Endometrial microvascular endothelial cells (primary cell): ENCODE data around the gene ARHGAP26. TPM values are rescaled to one million over a fixed set of nuclear protein-coding genes. Genes with fewer than 3 reads are reported as not detected.
"Not testable (repeated sequence)": the region's sequence is repeated elsewhere in the genome, so short reads cannot be mapped to it uniquely, and the experiment has no call there.

Experiments used
- in situ Hi-C: cut with HindIII; loops from 2 replicates; pipeline ENCODE4 v1.10.0; 2017; ENCODE audit warnings: low sequenced_read_pairs, low pct_unique_long_range_greater_than_20kb; ENCODE audit errors: inconsistent ontology term
- total RNA-seq: library from RNA; depleted of rRNA; stranded (reverse); fragments of >200 nt; gene quantifications from one replicate; pipeline ENCODE4 v1.2.3, GENCODE V29; 2015; ENCODE audit errors: inconsistent ontology term

The ARHGAP26 gene
- total RNA-seq, 1 donor from 2014 or later = 20.4 TPM

GRCh38 chr5:142906863-142907671 lies 136.9 kb downstream of the ARHGAP26 start:
- in situ Hi-C loops = no loop called here

GRCh38 chr5:142908659-142909058 lies 138.5 kb downstream of the ARHGAP26 start:
- in situ Hi-C loops = no loop called here

- in situ Hi-C loops = no loop called here
These were observed 140.0 kb downstream of the ARHGAP26 start for GRCh38 chr5:142910128-142910527.

- in situ Hi-C loops = no loop called here
These were observed 141.0 kb downstream of the ARHGAP26 start for GRCh38 chr5:142911170-142911569.

- in situ Hi-C loops = no loop called here
These were observed 141.6 kb downstream of the ARHGAP26 start for GRCh38 chr5:142911775-142912174.

GRCh38 chr5:142913728-142914338 lies 143.7 kb downstream of the ARHGAP26 start:
- in situ Hi-C loops = no loop called here

GRCh38 chr5:142915038-142915437 lies 144.9 kb downstream of the ARHGAP26 start:
- in situ Hi-C loops = no loop called here

- in situ Hi-C loops = no loop called here
These were observed 145.7 kb downstream of the ARHGAP26 start for GRCh38 chr5:142915813-142916424.

GRCh38 chr5:142918959-142919635 lies 148.9 kb downstream of the ARHGAP26 start:
- in situ Hi-C loops = no loop called here

- in situ Hi-C loops = no loop called here
These were observed 150.9 kb downstream of the ARHGAP26 start for GRCh38 chr5:142920849-142921612.

GRCh38 chr5:142922223-142922952 lies 152.2 kb downstream of the ARHGAP26 start:
- in situ Hi-C loops = no loop called here

- in situ Hi-C loops = no loop called here
These were observed 154.1 kb downstream of the ARHGAP26 start for GRCh38 chr5:142924135-142924883.

GRCh38 chr5:142925795-142926194 lies 155.6 kb downstream of the ARHGAP26 start:
- in situ Hi-C loops = no loop called here

GRCh38 chr5:142926549-142926948 lies 156.4 kb downstream of the ARHGAP26 start:
- in situ Hi-C loops = no loop called here

GRCh38 chr5:142928999-142929398 lies 158.8 kb downstream of the ARHGAP26 start:
- in situ Hi-C loops = not testable (repeated sequence)

GRCh38 chr5:142929587-142929986 lies 159.4 kb downstream of the ARHGAP26 start:
- in situ Hi-C loops = no loop called here

- in situ Hi-C loops = no loop called here
These were observed 160.4 kb downstream of the ARHGAP26 start for GRCh38 chr5:142930395-142931110.
